GM21737 (cell line): ENCODE results near the gene GATAD1.
"Not testable (repeated sequence)": the region's sequence is repeated elsewhere in the genome, so short reads cannot be mapped to it uniquely, and the experiment has no call there.

Experiments used
- ATAC-seq: cut with Tn5 transposase; IDR thresholded peaks from one replicate; pipeline ENCODE4 v1.9.1; 2021; ENCODE audit warnings: mild to moderate bottlenecking, moderate library complexity; ENCODE audit not compliant: unreplicated experiment

GATAD1 gene

DNA sequence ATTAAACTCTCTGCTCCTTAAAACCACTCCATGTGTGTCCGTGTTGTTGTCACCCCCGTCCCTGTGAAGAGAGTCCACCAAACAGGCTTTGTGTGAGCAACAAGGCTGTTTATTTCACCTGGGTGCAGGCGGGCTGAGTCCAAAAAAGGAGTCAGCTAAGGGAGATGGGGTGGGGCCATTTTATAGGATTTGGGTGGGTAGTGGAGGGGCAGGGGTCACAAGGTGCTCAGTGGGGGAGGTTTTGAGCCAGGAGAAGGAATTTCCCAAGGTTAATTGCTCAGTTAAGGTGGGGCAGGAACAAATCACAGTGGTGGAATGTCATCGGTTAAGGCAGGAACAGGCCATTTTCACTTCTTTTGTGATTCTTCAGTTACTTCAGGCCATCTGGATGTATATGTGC lies 31.9 kb downstream of the GATAD1 start:
- ATAC-seq, result not testable (repeated sequence)

DNA sequence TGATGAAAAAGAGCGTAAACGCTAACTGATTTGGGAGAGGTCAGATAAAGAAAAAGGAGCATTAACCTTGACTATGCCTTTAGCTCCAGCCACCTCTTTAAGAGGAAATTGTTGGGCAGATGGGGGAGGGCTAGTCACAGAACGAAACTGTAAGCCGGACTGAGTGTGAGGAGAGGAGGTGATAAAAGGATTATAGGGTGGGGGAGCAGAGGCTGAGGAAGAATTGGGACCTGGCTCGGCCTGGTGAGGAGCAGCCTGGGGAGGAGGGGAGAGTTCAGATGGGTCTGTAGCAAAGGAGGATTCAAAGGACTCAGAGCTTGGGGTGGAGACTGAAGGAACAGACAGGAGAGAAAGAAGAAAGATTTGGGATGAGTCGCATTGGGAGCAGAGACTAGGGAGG lies 36.3 kb downstream of the GATAD1 start:
- ATAC-seq, result not testable (repeated sequence)

DNA sequence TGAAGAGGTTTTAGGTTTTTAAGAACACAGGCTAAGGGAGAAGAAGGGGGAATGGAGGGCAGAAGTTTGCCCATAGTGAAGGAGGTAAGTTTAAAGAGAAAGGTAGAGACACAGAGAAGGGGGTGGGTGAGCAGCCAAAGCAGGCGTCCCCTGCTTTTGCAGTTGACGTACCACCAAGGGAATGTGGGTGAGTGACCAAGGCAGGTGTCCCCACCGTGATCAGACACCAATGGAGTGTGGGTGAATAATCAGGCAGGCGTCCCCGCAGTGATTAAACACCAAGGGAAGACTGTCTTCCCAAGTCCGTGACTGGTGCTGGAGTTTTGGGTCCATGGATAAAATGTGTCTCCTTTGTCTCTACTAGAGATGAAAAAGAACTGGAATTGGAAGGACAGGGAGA lies 36.9 kb downstream of the GATAD1 start:
- ATAC-seq, result not testable (repeated sequence)

DNA sequence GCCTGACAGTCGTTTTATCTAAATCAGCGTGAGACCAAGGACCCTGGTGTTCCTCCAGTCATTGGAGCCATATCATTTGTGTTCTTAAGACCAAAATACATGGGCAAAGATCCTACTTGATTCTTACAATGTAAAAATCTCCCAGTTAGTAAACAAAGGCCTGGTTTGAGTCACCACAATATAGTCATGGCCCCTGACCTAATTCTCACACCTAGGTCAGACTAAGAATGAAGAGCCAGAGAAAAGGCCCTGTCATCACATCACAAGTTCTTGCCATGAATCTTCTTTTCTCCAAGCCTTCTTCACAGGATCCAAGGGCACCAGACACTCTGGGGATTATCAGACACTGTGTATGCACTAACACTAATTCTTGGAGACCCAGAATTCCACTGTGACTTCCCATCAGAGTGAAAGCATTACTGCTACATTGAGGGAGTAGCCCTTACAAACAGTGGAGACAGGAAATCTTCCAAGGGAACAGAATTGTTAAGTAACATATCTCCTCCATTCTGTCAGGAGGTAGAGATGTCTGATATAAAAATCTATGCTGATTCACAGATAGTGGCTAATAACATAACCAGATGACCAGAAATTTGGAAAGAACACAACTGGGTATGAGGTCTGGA lies 38.1 kb downstream of the GATAD1 start:
- ATAC-seq, result no peak

DNA sequence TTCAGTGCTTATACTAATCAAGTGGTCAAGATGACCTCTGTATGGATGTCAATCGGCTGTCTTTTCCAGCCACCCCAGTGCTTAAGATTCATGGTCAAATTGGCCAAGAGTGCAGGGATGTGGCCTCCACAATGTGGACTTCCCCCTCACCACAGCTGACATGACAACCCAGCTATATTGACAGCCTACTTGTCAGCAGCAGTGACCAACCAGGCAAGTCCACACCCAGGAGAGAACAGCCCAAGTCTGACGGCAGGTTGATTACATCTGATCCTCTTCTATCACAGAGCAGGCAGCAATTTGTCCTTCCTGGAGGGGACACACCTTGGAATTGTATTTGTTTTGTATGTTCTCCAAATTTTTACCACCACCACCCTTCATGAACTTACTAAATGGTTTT lies 38.7 kb downstream of the GATAD1 start:
- ATAC-seq, result no peak

DNA sequence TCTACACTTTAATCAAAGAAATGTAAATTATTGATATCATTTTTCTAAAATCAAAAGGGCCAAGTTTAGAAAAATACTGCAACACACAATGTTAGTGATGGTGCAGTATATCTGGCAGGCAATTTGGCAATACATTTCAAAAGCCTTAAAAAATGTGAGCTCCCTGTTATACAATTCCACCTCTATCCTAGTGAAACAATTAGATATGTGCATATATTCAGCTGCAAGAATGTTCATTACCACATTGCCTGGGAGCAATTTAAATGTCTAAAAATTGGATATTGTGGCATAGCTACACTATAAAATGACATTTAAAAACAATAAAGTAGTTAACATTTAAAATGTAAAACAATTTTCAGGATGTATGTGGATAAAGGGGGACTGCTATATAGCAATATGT lies 40.5 kb downstream of the GATAD1 start:
- no peak for ATAC-seq

DNA sequence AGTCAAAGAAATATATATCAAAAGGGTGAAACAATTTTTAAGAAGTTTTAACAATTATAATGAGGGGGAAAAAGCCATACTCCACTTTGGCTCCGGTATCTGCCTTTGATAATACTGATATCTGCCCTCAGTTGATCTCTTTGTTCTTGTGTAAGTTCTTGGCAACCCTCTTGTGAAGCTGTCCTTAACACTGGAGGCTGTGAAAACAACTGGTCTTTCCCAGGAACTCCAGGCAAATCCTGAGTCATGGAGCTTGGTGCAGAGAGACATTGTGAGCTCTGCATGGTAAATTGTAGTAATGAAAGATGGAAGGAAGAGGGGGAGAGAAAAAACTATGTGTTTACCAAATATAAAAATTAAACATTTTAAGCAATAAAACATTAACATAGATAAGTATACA lies 42.4 kb downstream of the GATAD1 start:
- ATAC-seq, result no peak

DNA sequence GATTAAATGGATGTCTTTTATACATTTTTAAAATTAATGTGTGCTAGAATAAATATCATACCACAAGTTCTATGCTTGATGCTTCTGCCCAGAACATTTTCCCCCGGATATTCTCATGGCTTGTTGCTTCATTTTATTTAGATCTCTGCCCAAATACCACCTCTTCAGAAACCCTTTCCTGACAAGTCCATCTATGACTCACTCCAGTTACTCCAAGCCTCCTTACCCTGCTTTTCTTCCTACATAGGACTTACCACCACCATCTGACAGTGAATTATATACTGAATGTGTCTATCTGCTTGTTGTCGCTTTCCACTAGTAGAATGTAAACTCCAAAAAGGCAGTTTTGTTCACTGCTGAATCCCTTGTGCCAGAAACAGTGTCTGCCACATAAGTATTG lies 49.6 kb downstream of the GATAD1 start:
- no peak for ATAC-seq

DNA sequence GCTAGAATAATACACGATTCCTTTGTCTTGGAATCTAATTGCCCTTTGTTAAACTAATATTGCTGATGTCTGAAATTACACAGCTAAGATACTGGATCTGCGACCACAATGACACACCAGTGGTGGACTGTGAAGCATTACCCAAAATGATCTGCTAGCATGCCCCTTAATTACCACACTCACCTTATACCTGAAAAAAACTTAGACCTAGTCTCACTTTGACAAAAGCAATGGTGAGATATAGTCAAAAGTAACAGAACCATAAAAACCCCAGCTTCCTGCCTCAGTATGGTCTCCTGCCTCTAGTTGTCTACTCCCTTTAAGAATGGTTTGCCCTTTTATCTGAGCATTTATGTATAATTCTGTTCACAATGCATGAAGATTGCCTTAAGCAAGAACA lies 51.3 kb downstream of the GATAD1 start:
- no peak for ATAC-seq

DNA sequence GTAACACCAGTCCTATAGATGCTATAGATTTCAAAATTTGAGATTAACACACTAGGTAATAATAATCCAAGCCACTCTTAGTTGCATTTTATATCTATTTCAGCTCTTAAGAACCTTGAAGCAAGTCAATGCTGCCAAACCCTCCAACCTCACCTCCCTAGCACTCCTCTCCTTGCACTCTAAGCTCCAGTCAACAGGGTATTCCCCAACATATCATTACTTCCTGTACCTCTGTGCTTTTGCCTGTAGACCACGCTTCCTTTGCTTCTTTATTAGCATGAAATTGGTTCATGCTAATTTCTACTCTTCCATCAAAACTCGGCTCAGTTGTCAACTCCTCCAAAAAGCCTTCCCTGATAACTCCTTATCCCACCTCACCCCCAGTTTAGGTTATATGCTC lies 56.5 kb downstream of the GATAD1 start:
- no peak for ATAC-seq

DNA sequence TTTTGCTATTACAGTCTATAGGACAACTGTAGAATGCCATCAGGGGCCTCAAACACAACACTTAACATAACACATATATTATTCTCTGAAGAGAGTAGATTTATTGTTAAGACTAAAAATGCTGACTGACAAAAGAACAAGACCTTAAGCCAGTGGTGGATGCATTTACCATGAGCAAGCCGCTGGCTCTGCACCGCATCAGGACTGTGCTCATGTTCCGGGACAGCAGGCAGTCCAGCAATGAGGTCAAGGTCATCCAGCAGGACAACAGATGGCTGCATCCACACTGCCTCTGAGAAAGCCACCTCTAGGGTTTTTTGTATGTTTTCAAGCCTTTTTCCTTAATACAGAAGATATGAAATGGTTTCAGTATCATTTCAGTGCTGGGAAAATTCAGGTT lies 57.3 kb downstream of the GATAD1 start:
- no peak for ATAC-seq

DNA sequence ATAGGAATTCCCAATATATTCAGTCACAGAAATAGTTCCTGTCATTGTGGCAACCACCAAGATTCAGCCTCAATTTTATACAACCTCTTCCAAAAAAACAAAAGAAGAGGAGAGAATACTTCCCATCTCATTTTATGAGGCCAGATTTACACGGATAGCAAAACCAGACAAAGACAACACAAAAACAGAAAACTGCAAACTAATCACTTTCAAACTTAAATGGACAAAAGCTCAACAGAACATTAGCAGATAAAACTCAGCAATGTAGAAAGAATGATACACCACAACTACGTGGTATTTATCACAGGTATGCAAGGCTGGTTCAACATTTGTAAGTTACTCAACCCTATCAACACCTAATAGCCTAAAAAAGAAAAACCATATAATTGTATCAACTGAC lies 59.1 kb downstream of the GATAD1 start:
- ATAC-seq, result no peak

DNA sequence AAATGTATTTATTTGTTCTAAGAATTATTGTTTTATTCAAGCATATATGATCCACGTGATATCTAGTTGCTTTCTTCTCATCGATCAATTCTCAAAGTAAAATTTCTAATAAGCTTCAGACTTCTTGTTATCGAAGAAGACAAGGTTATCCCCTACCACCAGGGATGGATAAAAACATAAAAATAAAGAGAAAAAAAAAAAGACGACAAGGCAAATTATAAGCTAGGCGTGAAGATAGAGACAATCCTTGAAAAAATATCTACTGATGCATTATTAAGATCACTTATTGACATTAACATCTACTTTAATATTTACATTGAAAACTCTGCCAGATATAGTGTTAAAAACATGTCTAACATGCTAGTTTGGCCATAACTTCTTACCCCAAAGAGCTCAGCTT lies 61.7 kb downstream of the GATAD1 start:
- no peak for ATAC-seq
